Vagina (tissue), 2 donors: ENCODE results near the gene HPDL. TPM values are rescaled to one million over a fixed set of nuclear protein-coding genes. Genes with fewer than 3 reads are reported as not detected.

Experiments
- DNase-seq, 2 donors: peaks; one replicate each; pipeline ENCODE4 v3.0.0-alpha.2; 2017; ENCODE audit errors: extremely low spot score in 2 of 2
- H3K27ac ChIP-seq: fragments of 200-600 bp; sonication (generic); one replicate; pipeline ENCODE4 v1.5.1; 2019
- H3K27me3 ChIP-seq: fragments of 200-600 bp; sonication (generic); one replicate; pipeline ENCODE4 v1.5.1; 2019
- H3K36me3 ChIP-seq, 2 donors: fragments of 200-600 bp; sonication (generic); one replicate each; pipeline ENCODE4 v1.5.1; 2017 to 2019
- H3K4me1 ChIP-seq: fragments of 200-600 bp; sonication (generic); one replicate; pipeline ENCODE4 v1.5.1; 2019
- H3K4me3 ChIP-seq, 2 donors: fragments of 200-600 bp; sonication (generic); 1 replicate in 1 of 2; 2 replicates in 1 of 2; pipeline ENCODE4 v1.5.1; 2016 to 2019
- H3K9me3 ChIP-seq: fragments of 200-600 bp; sonication (generic); one replicate; pipeline ENCODE4 v1.5.1; 2019
- POLR2A ChIP-seq, 2 donors: fragments of 450-650 bp; IDR thresholded peaks; one replicate each; pipeline ENCODE4 v1.6.1; 2017; ENCODE audit warnings: antibody characterized with exemption in 2 of 2, mild to moderate bottlenecking in 2 of 2, moderate library complexity in 2 of 2
- POLR2AphosphoS5 ChIP-seq, 2 donors: sonication (generic); formaldehyde crosslinking; IDR thresholded peaks; one replicate each; pipeline ENCODE4 v1.9.0; 2017; ENCODE audit warnings: antibody characterized with exemption in 2 of 2, mild to moderate bottlenecking in 2 of 2, low read depth in 1 of 2; ENCODE audit not compliant: insufficient read depth in 1 of 2
- intact Hi-C: fragments of 100-400 bp; cut with DNase I; formaldehyde crosslinking; loops from one replicate; pipeline ENCODE4 v1.15.1; 2023
- total RNA-seq: library from RNA; depleted of rRNA; stranded (reverse); fragments of >200 nt; gene quantifications from one replicate; pipeline ENCODE4 v1.2.3, GENCODE V29; 2016
- TF ChIP-seq, protein P1 (sequence below), 3 experiments: fragments of 450-650 bp in 2 of 3; fragments of 200-600 bp in 1 of 3; sonication (generic) in 1 of 3; IDR thresholded peaks; one replicate each; pipeline ENCODE4 v1.5.1; 2017 to 2019; ENCODE audit warnings: antibody characterized with exemption in 3 of 3, mild to moderate bottlenecking in 2 of 3, moderate library complexity in 2 of 3

HPDL gene
- total RNA-seq, 1 donor from 2014 or later: 2.2 TPM

DNA sequence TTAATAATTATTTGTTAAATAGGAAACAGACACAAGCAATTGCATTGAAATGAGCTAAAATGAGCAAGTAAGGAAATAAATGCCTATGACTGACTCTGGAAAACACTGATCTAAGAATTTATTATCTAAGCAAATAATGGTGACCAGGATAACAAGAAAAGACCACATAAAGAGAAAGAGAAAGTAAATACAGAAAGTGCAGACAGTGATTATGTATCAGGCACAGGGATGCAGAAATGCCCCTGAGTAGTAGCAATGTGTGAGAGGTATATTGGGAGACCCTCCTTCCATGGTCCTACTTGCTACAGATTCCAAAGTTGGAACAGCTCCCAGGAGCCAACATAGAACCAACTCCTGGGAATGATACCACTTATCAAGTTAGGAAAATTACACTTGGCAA lies 46.9 kb downstream of the HPDL start:
- TF ChIP-seq, protein P1, sequence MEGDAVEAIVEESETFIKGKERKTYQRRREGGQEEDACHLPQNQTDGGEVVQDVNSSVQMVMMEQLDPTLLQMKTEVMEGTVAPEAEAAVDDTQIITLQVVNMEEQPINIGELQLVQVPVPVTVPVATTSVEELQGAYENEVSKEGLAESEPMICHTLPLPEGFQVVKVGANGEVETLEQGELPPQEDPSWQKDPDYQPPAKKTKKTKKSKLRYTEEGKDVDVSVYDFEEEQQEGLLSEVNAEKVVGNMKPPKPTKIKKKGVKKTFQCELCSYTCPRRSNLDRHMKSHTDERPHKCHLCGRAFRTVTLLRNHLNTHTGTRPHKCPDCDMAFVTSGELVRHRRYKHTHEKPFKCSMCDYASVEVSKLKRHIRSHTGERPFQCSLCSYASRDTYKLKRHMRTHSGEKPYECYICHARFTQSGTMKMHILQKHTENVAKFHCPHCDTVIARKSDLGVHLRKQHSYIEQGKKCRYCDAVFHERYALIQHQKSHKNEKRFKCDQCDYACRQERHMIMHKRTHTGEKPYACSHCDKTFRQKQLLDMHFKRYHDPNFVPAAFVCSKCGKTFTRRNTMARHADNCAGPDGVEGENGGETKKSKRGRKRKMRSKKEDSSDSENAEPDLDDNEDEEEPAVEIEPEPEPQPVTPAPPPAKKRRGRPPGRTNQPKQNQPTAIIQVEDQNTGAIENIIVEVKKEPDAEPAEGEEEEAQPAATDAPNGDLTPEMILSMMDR (IDR thresholded peaks at IDR 0.05): no peak
- no peak for TF ChIP-seq POLR2AphosphoS5 (IDR thresholded peaks at IDR 0.05; ENCODE audit: insufficient read depth in 1 of 2, low read depth in 1 of 2)
- TF ChIP-seq POLR2A (IDR thresholded peaks at IDR 0.05): no peak
- H3K27me3 ChIP-seq: no peaks in the 10 kb centered on the region
- peaks cover 4% of the 10 kb centered on the region for H3K4me1 ChIP-seq
- no peaks in the 10 kb centered on the region for H3K9me3 ChIP-seq
- H3K36me3 ChIP-seq: no peaks in the 10 kb centered on the region
- no peak overlapping the region for H3K27ac ChIP-seq
- no peak for DNase-seq
- H3K4me3 ChIP-seq: no peak overlapping the region
- intact Hi-C loops: no loop called here

DNA sequence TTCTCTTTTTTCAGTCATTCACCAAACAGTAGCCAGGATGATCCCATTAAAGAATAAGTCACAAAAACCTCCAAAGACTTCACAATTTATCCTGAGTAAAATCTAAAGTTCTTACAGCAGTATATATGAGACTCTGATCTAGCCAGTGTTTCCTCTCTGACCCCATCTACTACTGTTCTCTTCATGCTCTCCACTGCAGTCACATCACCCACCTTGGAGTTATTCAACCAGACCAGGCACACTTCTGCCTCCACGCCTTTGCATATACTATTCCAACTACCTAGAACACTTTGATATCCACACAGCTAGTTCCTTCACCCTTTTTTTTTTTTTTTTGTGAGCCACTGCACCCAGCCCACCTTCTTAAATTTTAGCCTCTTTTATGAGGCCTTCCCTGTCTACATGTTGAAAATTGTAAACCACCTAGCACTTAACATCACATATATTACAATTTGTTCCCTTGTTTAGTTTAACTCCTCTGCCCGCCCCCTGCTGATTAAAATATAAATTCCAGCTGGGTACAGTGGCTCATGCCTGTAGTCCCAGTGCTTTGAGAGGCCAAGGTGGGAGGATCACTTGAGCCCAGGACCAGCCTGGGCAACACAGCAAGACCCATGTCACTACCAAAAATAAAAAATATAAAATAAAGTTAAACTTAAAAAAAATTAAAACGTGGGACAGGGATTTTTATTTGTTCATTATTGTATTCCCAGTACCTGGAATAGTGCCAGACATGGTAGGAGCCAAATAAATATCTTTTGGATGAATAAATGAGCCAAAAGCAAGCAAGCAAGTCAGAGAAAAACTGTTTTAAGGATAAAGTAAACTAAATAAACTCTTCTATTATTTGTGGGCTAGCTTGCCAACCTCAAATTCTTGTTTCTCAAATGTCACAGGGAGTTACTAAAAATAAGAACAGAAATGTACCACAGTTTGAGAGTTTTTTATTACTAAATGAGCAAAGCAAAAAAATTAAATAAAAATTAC lies 48.7 kb downstream of the HPDL start:
- Histone ChIP-seq H3K27me3 (no peaks in the 10 kb centered on the region), H3K36me3 (no peaks in the 10 kb centered on the region), H3K4me1 (peaks cover 4% of the 10 kb centered on the region), H3K27ac (no peak overlapping the region), H3K9me3 (no peaks in the 10 kb centered on the region), H3K4me3 (no peak overlapping the region)
- DNase-seq: no peak
- intact Hi-C loops: no loop called here
- TF ChIP-seq POLR2A (IDR thresholded peaks at IDR 0.05): no peak
- TF ChIP-seq, protein P1 (IDR thresholded peaks at IDR 0.05): no peak
- TF ChIP-seq POLR2AphosphoS5 (IDR thresholded peaks at IDR 0.05; ENCODE audit: insufficient read depth in 1 of 2, low read depth in 1 of 2): no peak

DNA sequence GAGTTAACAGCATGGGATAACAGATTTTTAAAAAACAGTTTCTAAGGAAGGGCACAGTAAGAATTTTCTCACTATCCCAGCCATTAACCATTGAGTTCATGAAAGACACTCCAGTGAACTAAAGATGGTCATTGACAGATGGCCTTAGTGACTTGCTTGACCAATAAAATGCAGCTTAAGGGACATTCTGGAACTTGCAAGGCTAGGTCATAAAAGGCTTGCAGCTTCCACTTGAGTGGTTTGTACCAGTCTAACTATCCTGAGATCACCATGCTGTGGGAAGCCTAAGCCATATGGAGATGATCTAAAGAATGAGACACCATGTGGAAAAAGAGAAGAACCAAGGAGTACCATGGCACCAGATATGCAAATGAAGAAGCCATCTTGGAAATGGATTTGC lies 51.5 kb downstream of the HPDL start:
- DNase-seq: no peak
- Histone ChIP-seq H3K4me3 (no peak overlapping the region), H3K9me3 (no peaks in the 10 kb centered on the region), H3K27me3 (no peaks in the 10 kb centered on the region), H3K36me3 (no peaks in the 10 kb centered on the region), H3K27ac (no peak overlapping the region), H3K4me1 (peaks cover 4% of the 10 kb centered on the region)
- intact Hi-C loops: no loop called here
- TF ChIP-seq POLR2AphosphoS5 (IDR thresholded peaks at IDR 0.05; ENCODE audit: insufficient read depth in 1 of 2, low read depth in 1 of 2) (no peak), POLR2A (IDR thresholded peaks at IDR 0.05) (no peak)
- TF ChIP-seq, protein P1 (IDR thresholded peaks at IDR 0.05): no peak

Other genes starting within 250 kb of the HPDL start
- 2.7 TPM for gene ZSWIM5, start 120.3 kb upstream of the HPDL start, total RNA-seq
- 9.8 TPM for gene TOE1, start 13.3 kb downstream of the HPDL start, total RNA-seq
- 27.0 TPM for gene MUTYH, start 13.5 kb downstream of the HPDL start, total RNA-seq
- 13.5 TPM for gene TESK2, start 164.3 kb downstream of the HPDL start, total RNA-seq
- gene CCDC163, start 173.2 kb downstream of the HPDL start, total RNA-seq: not detected
- 3.2 TPM for gene MMACHC, start 173.4 kb downstream of the HPDL start, total RNA-seq
- gene PRDX1, start 195.0 kb downstream of the HPDL start, total RNA-seq: 239 TPM
- 80.3 TPM for gene AKR1A1, start 223.9 kb downstream of the HPDL start, total RNA-seq